Measurements from ENCODE around the gene SFRP2.
A peak's percentile ranks its signal among the peaks of the same experiment; 100 is the strongest.

Gene SFRP2

DNA sequence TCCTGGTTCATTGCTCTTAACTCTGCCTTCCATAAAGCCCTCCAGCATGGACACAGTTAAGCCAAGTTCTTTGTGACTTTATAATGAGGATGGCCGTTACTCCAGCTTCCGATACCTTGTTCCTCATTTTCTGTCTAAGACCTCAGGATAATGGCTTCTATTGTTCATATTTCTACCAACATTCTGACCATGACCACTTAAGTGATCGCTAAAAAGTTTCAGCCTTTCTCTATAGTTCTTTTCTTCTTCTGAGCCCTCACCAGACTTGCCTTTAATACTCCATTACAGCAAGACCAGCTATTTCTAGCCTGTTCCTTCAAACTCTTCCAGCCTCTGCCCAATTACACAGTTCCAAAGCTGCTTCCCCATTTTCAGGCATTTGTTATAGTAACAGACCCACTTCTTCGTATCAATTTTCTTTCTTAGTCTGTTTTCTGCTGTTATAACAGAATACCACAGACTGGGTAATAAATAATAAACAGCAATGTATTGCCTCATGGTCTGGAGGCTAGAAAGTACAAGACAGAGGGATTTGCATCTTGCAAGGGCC is 41.4 kb downstream of the SFRP2 start:
- peak; percentile 28 for DNase-seq (ENCODE audit: low read depth)
- TF ChIP-seq, protein P1, sequence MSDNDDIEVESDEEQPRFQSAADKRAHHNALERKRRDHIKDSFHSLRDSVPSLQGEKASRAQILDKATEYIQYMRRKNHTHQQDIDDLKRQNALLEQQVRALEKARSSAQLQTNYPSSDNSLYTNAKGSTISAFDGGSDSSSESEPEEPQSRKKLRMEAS (IDR thresholded peaks at IDR 0.05; ENCODE audit: low read depth, low read length): no peak
- TF ChIP-seq POLR2A (IDR thresholded peaks at IDR 0.05; ENCODE audit: extremely low read depth, insufficient read length): no peak
- TF ChIP-seq MYC (IDR thresholded peaks at IDR 0.05; ENCODE audit: low read depth, low read length): no peak
- TF ChIP-seq, protein P2, sequence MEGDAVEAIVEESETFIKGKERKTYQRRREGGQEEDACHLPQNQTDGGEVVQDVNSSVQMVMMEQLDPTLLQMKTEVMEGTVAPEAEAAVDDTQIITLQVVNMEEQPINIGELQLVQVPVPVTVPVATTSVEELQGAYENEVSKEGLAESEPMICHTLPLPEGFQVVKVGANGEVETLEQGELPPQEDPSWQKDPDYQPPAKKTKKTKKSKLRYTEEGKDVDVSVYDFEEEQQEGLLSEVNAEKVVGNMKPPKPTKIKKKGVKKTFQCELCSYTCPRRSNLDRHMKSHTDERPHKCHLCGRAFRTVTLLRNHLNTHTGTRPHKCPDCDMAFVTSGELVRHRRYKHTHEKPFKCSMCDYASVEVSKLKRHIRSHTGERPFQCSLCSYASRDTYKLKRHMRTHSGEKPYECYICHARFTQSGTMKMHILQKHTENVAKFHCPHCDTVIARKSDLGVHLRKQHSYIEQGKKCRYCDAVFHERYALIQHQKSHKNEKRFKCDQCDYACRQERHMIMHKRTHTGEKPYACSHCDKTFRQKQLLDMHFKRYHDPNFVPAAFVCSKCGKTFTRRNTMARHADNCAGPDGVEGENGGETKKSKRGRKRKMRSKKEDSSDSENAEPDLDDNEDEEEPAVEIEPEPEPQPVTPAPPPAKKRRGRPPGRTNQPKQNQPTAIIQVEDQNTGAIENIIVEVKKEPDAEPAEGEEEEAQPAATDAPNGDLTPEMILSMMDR (IDR thresholded peaks at IDR 0.05; ENCODE audit: low read depth, low read length): no peak
- no peak overlapping the region for H3K4me3 ChIP-seq (ENCODE audit: low read depth, low read length)

DNA sequence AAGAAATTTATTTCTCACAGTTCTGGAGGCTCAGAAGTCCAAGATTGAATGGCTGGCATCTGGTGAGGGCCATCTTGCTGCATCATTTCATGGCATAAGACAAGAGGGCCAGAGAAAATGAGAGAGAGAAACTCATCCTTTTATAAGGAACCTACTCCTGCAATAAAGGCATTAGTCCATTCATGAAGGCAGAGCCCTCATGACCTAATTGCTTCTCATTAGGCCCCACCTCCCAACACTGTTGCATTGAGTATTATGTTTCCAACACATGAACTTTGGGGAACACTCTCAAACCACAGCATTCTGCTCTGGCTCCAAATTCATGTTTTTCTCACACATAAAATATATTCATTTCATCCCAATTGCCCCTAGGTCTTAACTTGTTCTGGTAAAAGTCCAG is 43.2 kb downstream of the SFRP2 start:
- no peak for DNase-seq (ENCODE audit: low read depth)
- no peak overlapping the region for H3K4me3 ChIP-seq (ENCODE audit: low read depth, low read length)
- TF ChIP-seq, protein P1 (IDR thresholded peaks at IDR 0.05; ENCODE audit: low read depth, low read length): no peak
- TF ChIP-seq MYC (IDR thresholded peaks at IDR 0.05; ENCODE audit: low read depth, low read length): no peak
- TF ChIP-seq POLR2A (IDR thresholded peaks at IDR 0.05; ENCODE audit: extremely low read depth, insufficient read length): no peak
- TF ChIP-seq, protein P2 (IDR thresholded peaks at IDR 0.05; ENCODE audit: low read depth, low read length): no peak

GRCh38 chr4:153741541-153741940 is 47.3 kb downstream of the SFRP2 start:
- TF ChIP-seq MYC (IDR thresholded peaks at IDR 0.05; ENCODE audit: low read depth, low read length): no peak
- TF ChIP-seq POLR2A (IDR thresholded peaks at IDR 0.05; ENCODE audit: extremely low read depth, insufficient read length): no peak
- TF ChIP-seq, protein P1 (IDR thresholded peaks at IDR 0.05; ENCODE audit: low read depth, low read length): no peak
- TF ChIP-seq, protein P2 (IDR thresholded peaks at IDR 0.05; ENCODE audit: low read depth, low read length): no peak
- no peak overlapping the region for H3K4me3 ChIP-seq (ENCODE audit: low read depth, low read length)
- DNase-seq (ENCODE audit: low read depth): no peak

DNA sequence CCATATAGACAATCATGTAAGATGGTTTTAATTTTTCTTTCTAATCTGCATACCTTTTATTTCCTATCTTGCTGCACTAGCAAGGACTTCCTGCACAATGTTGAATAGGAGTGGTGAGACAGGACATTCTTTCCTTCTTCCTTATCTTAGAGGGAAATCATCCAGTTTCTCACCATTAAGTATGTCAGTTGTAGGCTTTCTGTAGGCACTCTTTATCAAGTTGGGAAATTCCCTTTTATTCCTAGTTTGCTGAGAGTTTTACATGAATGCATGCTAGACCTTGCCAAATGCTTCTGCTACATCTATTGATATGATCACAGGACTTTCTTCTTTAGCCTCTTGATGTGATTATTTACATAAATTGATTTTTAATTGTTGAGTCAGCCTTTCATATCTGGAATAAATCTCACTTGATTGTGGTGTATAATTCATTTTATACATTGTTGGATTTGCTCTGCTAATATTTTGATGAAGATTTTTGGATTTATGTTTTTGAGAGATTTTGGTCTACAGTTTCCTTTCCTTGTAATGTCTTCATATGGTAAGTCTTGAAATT is 52.9 kb downstream of the SFRP2 start:
- H3K4me3 ChIP-seq (ENCODE audit: low read depth, low read length): no peak overlapping the region
- DNase-seq (ENCODE audit: low read depth): no peak
- TF ChIP-seq MYC (IDR thresholded peaks at IDR 0.05; ENCODE audit: low read depth, low read length) (no peak), POLR2A (IDR thresholded peaks at IDR 0.05; ENCODE audit: extremely low read depth, insufficient read length) (no peak)
- TF ChIP-seq, protein P1 (IDR thresholded peaks at IDR 0.05; ENCODE audit: low read depth, low read length): no peak
- TF ChIP-seq, protein P2 (IDR thresholded peaks at IDR 0.05; ENCODE audit: low read depth, low read length): no peak

DNA sequence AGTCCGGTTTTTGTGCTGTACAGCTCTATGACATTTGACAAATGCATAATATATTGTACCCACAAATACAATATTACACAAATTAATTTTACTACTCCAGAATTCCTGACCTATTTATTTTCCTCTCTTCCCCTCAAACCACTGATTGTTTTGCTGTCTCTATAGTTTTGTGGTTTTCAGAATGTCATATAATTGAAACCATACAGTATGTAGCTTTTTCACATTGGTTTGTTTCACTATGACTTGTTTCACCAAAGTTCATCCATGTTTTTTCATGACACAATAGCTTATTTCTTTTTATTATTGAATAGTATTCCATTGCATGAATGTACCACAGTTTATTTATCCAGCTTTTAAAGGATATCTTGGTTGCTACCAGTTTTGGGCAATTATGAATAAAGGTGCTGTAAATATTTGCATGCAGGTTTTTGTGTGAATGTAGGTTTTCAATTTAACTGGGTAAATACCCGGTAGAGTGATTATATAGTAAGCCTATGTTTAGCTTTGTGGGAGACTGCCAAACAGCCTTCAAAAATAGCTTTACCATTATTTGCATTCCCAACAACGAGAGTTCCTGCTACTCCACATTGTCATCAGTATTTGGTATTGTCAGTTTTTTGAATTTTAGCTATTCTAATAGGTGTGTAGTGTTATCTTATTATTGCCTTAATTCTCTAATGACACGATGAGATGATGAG is 55.0 kb downstream of the SFRP2 start:
- DNase-seq (ENCODE audit: low read depth): no peak
- no peak overlapping the region for H3K4me3 ChIP-seq (ENCODE audit: low read depth, low read length)
- TF ChIP-seq MYC (IDR thresholded peaks at IDR 0.05; ENCODE audit: low read depth, low read length): no peak
- TF ChIP-seq, protein P1 (IDR thresholded peaks at IDR 0.05; ENCODE audit: low read depth, low read length): no peak
- TF ChIP-seq, protein P2 (IDR thresholded peaks at IDR 0.05; ENCODE audit: low read depth, low read length): no peak
- no peak for TF ChIP-seq POLR2A (IDR thresholded peaks at IDR 0.05; ENCODE audit: extremely low read depth, insufficient read length)
